ENCODE measurements around the gene ADAMTSL5.

The ADAMTSL5 gene

DNA sequence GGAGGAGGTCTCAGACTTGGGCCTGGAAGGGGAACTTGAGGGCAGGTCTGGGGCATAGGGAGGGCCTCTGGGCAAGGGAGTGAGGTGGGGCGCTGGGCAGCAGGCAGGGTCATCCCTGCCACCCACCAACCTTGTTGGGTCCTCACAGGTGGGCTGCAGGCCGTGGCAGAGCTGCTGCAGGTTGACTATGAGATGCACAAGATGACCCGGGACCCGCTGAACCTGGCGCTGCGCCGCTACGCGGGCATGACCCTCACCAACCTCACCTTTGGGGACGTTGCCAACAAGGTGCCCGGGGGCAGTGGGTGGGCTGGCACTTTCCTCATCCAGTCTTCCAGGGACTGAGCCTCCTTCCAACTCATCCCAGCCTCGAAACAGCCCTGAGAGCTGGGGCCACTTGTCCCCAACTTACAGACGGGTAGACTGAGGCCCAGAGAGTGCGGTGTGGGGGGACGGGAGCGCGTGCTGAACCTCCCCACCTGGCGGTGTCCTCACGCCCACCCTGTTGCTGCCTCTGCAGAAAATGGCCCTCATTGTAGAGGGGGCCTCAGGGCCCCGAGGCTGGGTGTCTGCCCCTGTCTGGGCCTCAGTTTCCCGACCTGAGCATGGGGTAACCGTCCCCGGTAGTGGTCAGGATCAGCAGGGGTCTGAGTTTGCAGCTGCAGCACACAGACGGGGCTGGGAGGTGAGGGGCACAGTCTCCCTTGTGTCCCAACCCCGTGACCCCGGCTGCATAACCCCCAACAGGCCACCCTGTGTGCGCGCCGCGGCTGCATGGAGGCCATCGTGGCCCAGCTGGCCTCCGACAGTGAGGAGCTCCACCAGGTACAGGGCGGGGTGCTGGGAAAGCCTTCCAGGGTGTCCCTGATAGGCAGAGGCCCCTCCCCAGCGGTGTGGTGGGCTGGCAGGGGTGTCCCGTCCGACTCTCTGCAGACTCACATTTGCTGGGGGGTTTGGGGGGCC lies 52.5 kb downstream of the ADAMTSL5 start:
- no peak overlapping the region for H3K4me3 ChIP-seq (ENCODE audit: control insufficient read depth, low read depth, low read length)
- TF ChIP-seq CTCF (conservative IDR thresholded peaks at IDR 0.05; ENCODE audit: control insufficient read depth, insufficient read depth, low read depth, low read length) = no peak
- no peak for DNase-seq (ENCODE audit: low read depth)

- TF ChIP-seq CTCF (conservative IDR thresholded peaks at IDR 0.05; ENCODE audit: control insufficient read depth, insufficient read depth, low read depth, low read length) = no peak
- no peak overlapping the region for H3K4me3 ChIP-seq (ENCODE audit: control insufficient read depth, low read depth, low read length)
Measured at GRCh38 chr19:1459479-1459878, 53.3 kb downstream of the ADAMTSL5 start.

DNA sequence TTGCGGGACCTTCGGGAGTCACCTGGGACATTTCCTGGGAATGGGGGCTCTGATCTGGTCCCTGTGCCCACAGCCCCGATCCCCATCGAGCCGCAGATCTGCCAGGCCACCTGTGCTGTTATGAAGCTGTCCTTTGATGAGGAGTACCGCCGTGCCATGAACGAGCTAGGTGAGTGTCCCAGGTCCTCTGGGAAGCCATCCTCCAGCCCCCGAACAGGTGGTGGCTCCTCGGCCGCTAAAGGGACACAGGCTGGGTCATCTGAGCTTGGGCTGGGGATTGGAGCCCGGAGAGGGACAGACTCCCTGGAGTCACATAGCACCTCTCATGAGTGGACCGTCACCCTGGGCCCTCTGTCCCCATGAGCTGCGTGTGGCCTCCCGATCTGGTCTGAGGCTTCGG lies 54.9 kb downstream of the ADAMTSL5 start:
- no peak for TF ChIP-seq CTCF (conservative IDR thresholded peaks at IDR 0.05; ENCODE audit: control insufficient read depth, insufficient read depth, low read depth, low read length)
- H3K4me3 ChIP-seq (ENCODE audit: control insufficient read depth, low read depth, low read length) = no peak overlapping the region

More at GRCh38 chr19:1459479-1459878, 53.3 kb downstream of the ADAMTSL5 start:
- no peak for DNase-seq (ENCODE audit: low read depth)

GRCh38 chr19:1457031-1457739 lies 55.6 kb downstream of the ADAMTSL5 start:
- H3K4me3 ChIP-seq (ENCODE audit: control insufficient read depth, low read depth, low read length) = no peak overlapping the region
- no peak for TF ChIP-seq CTCF (conservative IDR thresholded peaks at IDR 0.05; ENCODE audit: control insufficient read depth, insufficient read depth, low read depth, low read length)
- no peak for DNase-seq (ENCODE audit: low read depth)

More for the DNA sequence above, 54.9 kb downstream of the ADAMTSL5 start:
- no peak for DNase-seq (ENCODE audit: low read depth)

DNA sequence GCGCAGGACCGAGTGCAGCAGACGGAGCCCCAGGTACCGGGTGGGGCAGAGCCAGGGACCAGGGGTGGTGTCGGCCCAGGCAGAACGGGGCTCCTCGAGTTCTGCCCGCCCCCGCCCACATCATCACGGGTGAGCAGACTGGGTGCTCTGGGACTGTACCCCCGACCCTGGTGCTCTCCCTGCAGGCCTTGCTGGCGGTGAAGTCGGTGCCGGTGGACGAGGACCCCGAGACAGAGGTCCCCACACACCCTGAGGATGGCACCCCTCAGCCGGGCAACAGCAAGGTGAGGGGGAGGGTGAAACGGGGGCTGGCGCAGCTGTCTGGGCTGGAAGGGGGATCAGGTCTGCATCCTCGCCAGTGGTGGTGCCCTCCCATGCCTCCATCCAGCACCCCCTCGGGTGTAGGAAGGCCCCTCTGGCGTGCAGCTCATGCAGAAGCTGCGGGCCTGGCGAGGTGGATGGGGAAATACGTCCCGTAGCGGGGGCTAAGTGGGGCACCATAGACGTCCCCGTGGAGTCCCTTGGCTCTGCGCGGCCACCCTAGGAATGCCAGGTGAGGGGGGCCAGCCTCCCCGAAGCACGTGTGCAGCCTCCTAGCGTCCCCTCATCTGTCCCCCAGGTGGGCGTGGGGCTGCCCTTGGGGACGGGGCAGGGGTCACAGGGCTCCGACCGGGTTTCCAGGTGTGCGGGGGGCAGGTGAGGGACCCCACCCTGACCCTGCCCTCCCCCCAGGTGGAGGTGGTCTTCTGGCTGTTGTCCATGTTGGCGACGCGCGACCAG lies 56.5 kb downstream of the ADAMTSL5 start:
- no peak for DNase-seq (ENCODE audit: low read depth)
- no peak overlapping the region for H3K4me3 ChIP-seq (ENCODE audit: control insufficient read depth, low read depth, low read length)
- no peak for TF ChIP-seq CTCF (conservative IDR thresholded peaks at IDR 0.05; ENCODE audit: control insufficient read depth, insufficient read depth, low read depth, low read length)
